ENCODE results near the gene EVL. TPM values are rescaled to one million over a fixed set of nuclear protein-coding genes. Genes with fewer than 3 reads are reported as not detected.

EVL gene
- total and polyA plus RNA-seq, 4 donors: 54.5 to 99.9 (median 78.2) TPM

- Histone ChIP-seq H3K9me3 (ENCODE audit: control insufficient read depth in 4 of 4, insufficient read depth in 3 of 4, low read length in 3 of 4) (no peaks in the 10 kb centered on the region), H3K4me1 (ENCODE audit: control insufficient read depth in 5 of 5, insufficient read depth in 5 of 5, low read length in 5 of 5) (peaks cover 0 to 10% (median 5%) of the 10 kb centered on the region in 5 donors), H3K9ac (ENCODE audit: insufficient read depth in 1 of 2, low read length in 2 of 2) (no peak overlapping the region), H3K27ac (ENCODE audit: low read depth in 1 of 2, low read length in 1 of 2) (peak overlapping the region in 1 of 2 donors; percentile 84), H3K27me3 (ENCODE audit: control insufficient read depth in 3 of 3, insufficient read depth in 3 of 3, low read length in 2 of 3) (no peaks in the 10 kb centered on the region), H3K36me3 (ENCODE audit: control insufficient read depth in 4 of 4, insufficient read depth in 4 of 4, low read length in 4 of 4) (no peaks in the 10 kb centered on the region), H3K4me3 (no peak overlapping the region)
- no peak for ATAC-seq (ENCODE audit: insufficient read depth, low FRiP score)
- TF ChIP-seq CTCF (IDR thresholded peaks at IDR 0.05; ENCODE audit: control extremely low read depth, extremely low read depth): no peak
- no peak for DNase-seq
- 87 to 88% methylated on average over 6 of the region's 6 CpGs for WGBS, 2 donors
Observed at GRCh38 chr14:100067481-100067880, 2.3 kb downstream of the EVL start.

GRCh38 chr14:100067971-100068959, 3.0 kb downstream of the EVL start:
- H3K4me1 ChIP-seq (ENCODE audit: control insufficient read depth in 5 of 5, insufficient read depth in 5 of 5, low read length in 5 of 5): peaks cover 0 to 10% (median 5%) of the 10 kb centered on the region in 5 donors
- no peak for ATAC-seq (ENCODE audit: insufficient read depth, low FRiP score)
- no peak overlapping the region for H3K9ac ChIP-seq (ENCODE audit: insufficient read depth in 1 of 2, low read length in 2 of 2)

GRCh38 chr14:100069161-100069800, 4.1 kb downstream of the EVL start:
- Histone ChIP-seq H3K4me1 (ENCODE audit: control insufficient read depth in 5 of 5, insufficient read depth in 5 of 5, low read length in 5 of 5) (peaks cover 3 to 11% (median 5%) of the 10 kb centered on the region in 5 donors), H3K9ac (ENCODE audit: insufficient read depth in 1 of 2, low read length in 2 of 2) (no peak overlapping the region), H3K27me3 (ENCODE audit: control insufficient read depth in 3 of 3, insufficient read depth in 3 of 3, low read length in 2 of 3) (no peaks in the 10 kb centered on the region), H3K27ac (ENCODE audit: low read depth in 1 of 2, low read length in 1 of 2) (no peak overlapping the region), H3K4me3 (no peak overlapping the region), H3K36me3 (ENCODE audit: control insufficient read depth in 4 of 4, insufficient read depth in 4 of 4, low read length in 4 of 4) (no peaks in the 10 kb centered on the region), H3K9me3 (ENCODE audit: control insufficient read depth in 4 of 4, insufficient read depth in 3 of 4, low read length in 3 of 4) (no peaks in the 10 kb centered on the region)
- DNase-seq (no peak), ATAC-seq (ENCODE audit: insufficient read depth, low FRiP score) (no peak)
- no peak for TF ChIP-seq CTCF (IDR thresholded peaks at IDR 0.05; ENCODE audit: control extremely low read depth, extremely low read depth)
- WGBS, 2 donors: 84 to 86% methylated on average over 9 of the region's 9 CpGs

More at GRCh38 chr14:100067971-100068959, 3.0 kb downstream of the EVL start:
- H3K9me3 ChIP-seq (ENCODE audit: control insufficient read depth in 4 of 4, insufficient read depth in 3 of 4, low read length in 3 of 4): no peaks in the 10 kb centered on the region
- H3K36me3 ChIP-seq (ENCODE audit: control insufficient read depth in 4 of 4, insufficient read depth in 4 of 4, low read length in 4 of 4): no peaks in the 10 kb centered on the region
- no peaks in the 10 kb centered on the region for H3K27me3 ChIP-seq (ENCODE audit: control insufficient read depth in 3 of 3, insufficient read depth in 3 of 3, low read length in 2 of 3)
- no peak overlapping the region for H3K4me3 ChIP-seq
- no peak for DNase-seq
- H3K27ac ChIP-seq (ENCODE audit: low read depth in 1 of 2, low read length in 1 of 2): peak overlapping the region in 1 of 2 donors; percentile 84
- 46 to 64% methylated on average over 18 of the region's 18 CpGs for WGBS, 2 donors
- TF ChIP-seq CTCF (IDR thresholded peaks at IDR 0.05; ENCODE audit: control extremely low read depth, extremely low read depth): no peak

Measured in lung (tissue), 12 donors.